GM12878 (cell line): ENCODE measurements around the gene TBC1D22B. TPM values are rescaled to one million over a fixed set of nuclear protein-coding genes. Genes with fewer than 3 reads are reported as not detected.

Source experiments
- ATAC-seq: fragments of 200-7000 bp; cut with Tn5 transposase; 3 replicates; pipeline ENCODE4 v1.9.1; 2020; ENCODE audit warnings: mild to moderate bottlenecking, moderate library complexity
- BruUV-seq: library from RNA; stranded (reverse); fragments of 400-500 nt; replicated peaks from 2 replicates; lab custom pipeline; 2021; lab: Mats Ljungman, UMichigan
- CTCF ChIA-PET: fragments of 300-600 bp; sonication (Branson Sonifier 250); formaldehyde crosslinking; extraction: SDS; loops from one replicate; lab custom pipeline; 2021; ENCODE audit warnings: inconsistent platforms; lab: Yijun Ruan, JAX
- POLR2A ChIA-PET: fragments of 350-600 bp; formaldehyde crosslinking; extraction: SDS; loops from one replicate; lab custom pipeline; 2021; ENCODE audit warnings: inconsistent platforms; lab: Charles Lee
- RAD21 ChIA-PET: fragments of 300-600 bp; sonication (Branson Sonifier 250); formaldehyde crosslinking; loops from one replicate; lab custom pipeline; 2023; ENCODE audit warnings: antibody characterized with exemption; ENCODE audit not compliant: unreplicated experiment; lab: Charles Lee
- SMC1A ChIA-PET: fragments of 300-600 bp; sonication (Branson Sonifier 250); formaldehyde crosslinking; loops from one replicate; lab custom pipeline; 2023; ENCODE audit not compliant: unreplicated experiment, uncharacterized antibody; lab: Charles Lee
- DNase-seq: peaks from one replicate; pipeline ENCODE4 v3.0.0-alpha.2; 2011; ENCODE audit warnings: low read depth, low spot score
- FAIRE-seq: peaks from 3 replicates; lab custom pipeline; 2011; peaks lifted over from hg19 to GRCh38; lab: Jason Lieb, UNC
- H2AFZ ChIP-seq: 2 replicates; pipeline ENCODE4 v1.6.0; 2011; ENCODE audit warnings: low read depth, low read length, control low read depth; ENCODE audit not compliant: control insufficient read depth
- H3K27ac ChIP-seq: 2 replicates; pipeline ENCODE4 v1.5.1; 2011; ENCODE audit warnings: control low read depth; ENCODE audit not compliant: control insufficient read depth, insufficient read depth
- H3K27me3 ChIP-seq, 2 experiments: replicated peaks in 1 of 2; 2 replicates each; pipeline versions ENCODE4 v1.6.0 to v1.6.1; 2011; ENCODE audit warnings: low read length in 1 of 2; ENCODE audit not compliant: control insufficient read depth in 2 of 2, insufficient read depth in 2 of 2
- H3K36me3 ChIP-seq, 2 experiments: 2 replicates each; pipeline ENCODE4 v1.5.1; 2011; ENCODE audit warnings: low read length in 1 of 2; ENCODE audit not compliant: control insufficient read depth in 2 of 2, insufficient read depth in 2 of 2
- H3K4me1 ChIP-seq: 2 replicates; pipeline ENCODE4 v1.6.1; 2011; ENCODE audit warnings: mild to moderate bottlenecking, low read length, moderate library complexity, mixed read lengths; ENCODE audit not compliant: control insufficient read depth, insufficient read depth
- H3K4me2 ChIP-seq: 2 replicates; pipeline ENCODE4 v1.6.0; 2011; ENCODE audit warnings: control low read depth; ENCODE audit not compliant: control insufficient read depth, insufficient read depth
- H3K4me3 ChIP-seq: fragments of 200-600 bp; sonication (generic); 2 replicates; pipeline ENCODE4 v1.5.1; 2016
- H3K79me2 ChIP-seq: 2 replicates; pipeline ENCODE4 v1.6.0; 2011; ENCODE audit warnings: low read length; ENCODE audit not compliant: control insufficient read depth, insufficient read depth
- H3K9ac ChIP-seq: 2 replicates; pipeline ENCODE4 v1.8.0; 2011; ENCODE audit warnings: low read length, control low read depth, mixed read lengths; ENCODE audit not compliant: control insufficient read depth, insufficient read depth
- H3K9me3 ChIP-seq: replicated peaks from 3 replicates; pipeline ENCODE4 v1.5.1; 2011; ENCODE audit warnings: mild to moderate bottlenecking, low read length; ENCODE audit not compliant: control insufficient read depth, insufficient read depth
- H4K20me1 ChIP-seq: 2 replicates; pipeline ENCODE4 v1.6.0; 2011; ENCODE audit not compliant: control insufficient read depth, insufficient read depth
- ASH2L ChIP-seq: fragments of 300-600, 200-600 bp; sonication (generic); IDR thresholded peaks from 2 replicates; pipeline ENCODE4 v1.6.1; 2017; ENCODE audit warnings: low read depth, mild to moderate bottlenecking, borderline replicate concordance
- CTCF ChIP-seq, 3 experiments: IDR thresholded peaks in 2 of 3; conservative IDR thresholded peaks in 1 of 3; 2 replicates each; pipeline ENCODE4 v1.5.1; 2011; ENCODE audit warnings: low read depth in 3 of 3, low read length in 3 of 3, mild to moderate bottlenecking in 3 of 3, control low read depth in 2 of 3, moderate library complexity in 2 of 3, inconsistent platforms in 1 of 3, mixed read lengths in 1 of 3; ENCODE audit not compliant: control insufficient read depth in 2 of 3, insufficient read depth in 1 of 3; ENCODE audit errors: extremely low read depth in 1 of 3
- EZH2 ChIP-seq: IDR thresholded peaks from 2 replicates; pipeline ENCODE4 v1.6.1; 2012; ENCODE audit warnings: low read depth, mild to moderate bottlenecking, control low read depth, inconsistent platforms, low read length, borderline replicate concordance; ENCODE audit not compliant: control insufficient read depth
- GATAD2B ChIP-seq: fragments of 450-650 bp; conservative IDR thresholded peaks from 2 replicates; pipeline ENCODE4 v1.6.1; 2017; ENCODE audit warnings: low read depth, mild to moderate bottlenecking, moderate library complexity
- IKZF2 ChIP-seq, 2 experiments: fragments of 450-650 bp; IDR thresholded peaks; 2 replicates each; pipeline ENCODE4 v1.6.1; 2017; ENCODE audit warnings: mild to moderate bottlenecking in 2 of 2, moderate library complexity in 2 of 2
- RB1 ChIP-seq: fragments of 450-650 bp; formaldehyde crosslinking; IDR thresholded peaks from 2 replicates; pipeline ENCODE4 v1.6.1; 2017; ENCODE audit warnings: mild to moderate bottlenecking, borderline replicate concordance
- SMC3 ChIP-seq: IDR thresholded peaks from 2 replicates; pipeline ENCODE4 v1.6.1; 2011; ENCODE audit warnings: low read length, improper control_type of control experiment, borderline replicate concordance
- USF2 ChIP-seq: IDR thresholded peaks from 2 replicates; pipeline ENCODE4 v1.6.1; 2011; ENCODE audit warnings: low read depth, low read length, improper control_type of control experiment, borderline replicate concordance
- YY1 ChIP-seq: IDR thresholded peaks from 2 replicates; pipeline ENCODE4 v1.6.1; 2011; ENCODE audit warnings: low read depth, mild to moderate bottlenecking, low read length
- WGBS: methylation state at CpG from one replicate; pipeline ENCODE4 v1.1.6; 2016; ENCODE audit warnings: low lambda C conversion rate; ENCODE audit not compliant: insufficient replicate concordance, insufficient coverage; ENCODE audit errors: missing lambda C conversion rate; 5-methylcytosine and 5-hydroxymethylcytosine counted together
- in situ Hi-C: fragments of 300-500 bp; cut with MboI; formaldehyde crosslinking; loops from 9 replicates; pipeline ENCODE4 v1.14.3; 2018; ENCODE audit warnings: mixed read lengths
- intact Hi-C: fragments of 100-400 bp; cut with micrococcal nuclease; formaldehyde crosslinking; loops from one replicate; pipeline ENCODE4 v1.14.2; 2022; ENCODE audit not compliant: unreplicated experiment
- polyA plus RNA-seq, 11 experiments: library from polyadenylated mRNA; depleted of rRNA in 4 of 11; unstranded in 6 of 11; stranded (reverse) in 5 of 11; fragments of >200 nt; fragmentation: Nextera tagmentation in 4 of 11; fragmentation: Illumina TruSeq in 1 of 11; extraction: Ambion mirVana in 4 of 11; extraction: Trizol in 1 of 11; gene quantifications; 1 replicate in 1 of 11; 2 replicates in 10 of 11; pipeline versions ENCODE4 v1.2.1 to v1.2.3, GENCODE V29; 2011 to 2016; ENCODE audit warnings: inconsistent platforms in 2 of 11, missing spikeins in 2 of 11, low read depth in 1 of 11
- total RNA-seq, 4 experiments: library from RNA; depleted of rRNA in 3 of 4; stranded (reverse); fragments of >200 nt in 3 of 4; fragmentation: Illumina TruSeq in 1 of 4; extraction: Trizol in 1 of 4; gene quantifications; 2 replicates each; pipeline versions ENCODE4 v1.2.1 to v1.2.3, GENCODE V29; 2013 to 2021

The TBC1D22B gene
- total and polyA plus RNA-seq, 10 of the 15 experiments (the other 5 are each of a cell fraction or from before 2014, with no cell fraction given), result 3.4 to 18.7 (median 14.1) TPM

GRCh38 chr6:37209461-37210205 is 47.9 kb upstream of the TBC1D22B start:
- BruUV-seq, result no TSS peak
- no peak overlapping the region for H3K9ac ChIP-seq

GRCh38 chr6:37210313-37210968 is 47.1 kb upstream of the TBC1D22B start:
- peak; percentile 66 for FAIRE-seq
- no TSS peak for BruUV-seq
- 73% methylated on average over 7 of the region's 7 CpGs for WGBS
- no peak overlapping the region for H3K4me2 ChIP-seq
- RAD21 ChIA-PET, result interaction anchor here (0.5 to 3.9 kb wide), 18 partner anchors 21 to 892 kb away, joined by 3 to 36 read pairs (median 3); partner anchors contain the start of gene PIM1
- in situ Hi-C loops, result loop anchor here (5.0 kb wide), 1 partner anchor 443 kb away; no protein-coding TSS in a partner anchor
- POLR2A ChIA-PET, result no interaction called here
- H3K79me2 ChIP-seq, result no peaks in the 10 kb centered on the region
- no peak overlapping the region for H3K9ac ChIP-seq
- CTCF ChIA-PET, result interaction anchor here (0.6 to 9.2 kb wide), 40 partner anchors 10 to 573 kb away, joined by 3 to 135 read pairs (median 4); partner anchors contain the start of genes C6orf89 and FGD2
- no peak overlapping the region for H3K27ac ChIP-seq
- H3K4me3 ChIP-seq, result no peak overlapping the region
- no peaks in the 10 kb centered on the region for H4K20me1 ChIP-seq
- DNase-seq, result peak; percentile 26
- H3K9me3 ChIP-seq, result no peaks in the 10 kb centered on the region
- SMC1A ChIA-PET, result interaction anchor here (0.7 to 4.0 kb wide), 21 partner anchors 9 to 444 kb away, joined by 3 to 42 read pairs (median 4); no protein-coding TSS in a partner anchor
- no peak overlapping the region for H2AFZ ChIP-seq
- intact Hi-C loops, result loop anchor here (1.0 kb wide), 3 partner anchors 192 to 444 kb away; partner anchors contain the start of gene C6orf89
- no peaks in the 10 kb centered on the region for H3K36me3 ChIP-seq
- H3K4me1 ChIP-seq, result peaks cover 3% of the 10 kb centered on the region; the same call in 1 of the 2 replicates
- ATAC-seq, result peak; percentile 86
- H3K27me3 ChIP-seq, result no peaks in the 10 kb centered on the region
- peak in 1 of 2 experiments; percentile 25; a peak in 1 of 4 replicates for TF ChIP-seq IKZF2 (IDR thresholded peaks at IDR 0.05)
- TF ChIP-seq YY1, result 0 out of 2 replicates have a peak, but pooled peaks have one; percentile 51
- TF ChIP-seq SMC3, result peak; percentile 90
- TF ChIP-seq ASH2L, result no peak
- no peak for TF ChIP-seq USF2
- TF ChIP-seq CTCF (IDR thresholded peaks at IDR 0.05 in 2 of 3, conservative IDR thresholded peaks at IDR 0.05 in 1 of 3; ENCODE audit: control insufficient read depth in 2 of 3, extremely low read depth in 1 of 3, insufficient read depth in 1 of 3, low read depth in 3 of 3, low read length in 3 of 3), result peak; percentile 87 to 96 (median 95)
- TF ChIP-seq GATAD2B, result no peak

More at GRCh38 chr6:37209461-37210205, 47.9 kb upstream of the TBC1D22B start:
- no peaks in the 10 kb centered on the region for H3K36me3 ChIP-seq
- CTCF ChIA-PET, result interaction anchor here (0.6 to 9.2 kb wide), 56 partner anchors 9 to 792 kb away, joined by 3 to 135 read pairs (median 4); partner anchors contain the start of genes C6orf89, FGD2 and MTCH1
- no peak overlapping the region for H3K27ac ChIP-seq
- POLR2A ChIA-PET, result interaction anchor here (1.0 kb wide), 1 partner anchor 12 kb away, joined by 5 read pairs; no protein-coding TSS in a partner anchor
- SMC1A ChIA-PET, result interaction anchor here (0.6 to 4.0 kb wide), 28 partner anchors 8 to 443 kb away, joined by 3 to 42 read pairs (median 4); no protein-coding TSS in a partner anchor
- intact Hi-C loops (loop anchor here (1.0 kb wide), 3 partner anchors 191 to 443 kb away; partner anchors contain the start of gene C6orf89), in situ Hi-C loops (loop anchor here (5.0 to 10.0 kb wide), 3 partner anchors 185 to 442 kb away; partner anchors contain the start of gene C6orf89)
- no peak for TF ChIP-seq RB1
- TF ChIP-seq EZH2, result no peak
- RAD21 ChIA-PET, result interaction anchor here (0.5 to 3.9 kb wide), 20 partner anchors 20 to 444 kb away, joined by 3 to 36 read pairs (median 5); partner anchors contain the start of gene PIM1
- H4K20me1 ChIP-seq, result no peaks in the 10 kb centered on the region
- no peak overlapping the region for H3K4me3 ChIP-seq
- no peak for FAIRE-seq
- H2AFZ ChIP-seq, result no peak overlapping the region
- no peaks in the 10 kb centered on the region for H3K27me3 ChIP-seq
- 44% methylated on average over 12 of the region's 12 CpGs for WGBS
- H3K4me1 ChIP-seq, result peaks cover 3% of the 10 kb centered on the region; the same call in 1 of the 2 replicates
- H3K79me2 ChIP-seq, result no peaks in the 10 kb centered on the region
- no peak for DNase-seq
- H3K9me3 ChIP-seq, result no peaks in the 10 kb centered on the region
- no peak overlapping the region for H3K4me2 ChIP-seq
- no peak for ATAC-seq
